Kidney capillary endothelial cell (primary cell): ENCODE measurements around the gene GOSR1.

Experiments used
- DNase-seq: peaks from one replicate; pipeline ENCODE4 v3.0.0-alpha.2; 2018; ENCODE audit warnings: low spot score

The GOSR1 gene

DNA sequence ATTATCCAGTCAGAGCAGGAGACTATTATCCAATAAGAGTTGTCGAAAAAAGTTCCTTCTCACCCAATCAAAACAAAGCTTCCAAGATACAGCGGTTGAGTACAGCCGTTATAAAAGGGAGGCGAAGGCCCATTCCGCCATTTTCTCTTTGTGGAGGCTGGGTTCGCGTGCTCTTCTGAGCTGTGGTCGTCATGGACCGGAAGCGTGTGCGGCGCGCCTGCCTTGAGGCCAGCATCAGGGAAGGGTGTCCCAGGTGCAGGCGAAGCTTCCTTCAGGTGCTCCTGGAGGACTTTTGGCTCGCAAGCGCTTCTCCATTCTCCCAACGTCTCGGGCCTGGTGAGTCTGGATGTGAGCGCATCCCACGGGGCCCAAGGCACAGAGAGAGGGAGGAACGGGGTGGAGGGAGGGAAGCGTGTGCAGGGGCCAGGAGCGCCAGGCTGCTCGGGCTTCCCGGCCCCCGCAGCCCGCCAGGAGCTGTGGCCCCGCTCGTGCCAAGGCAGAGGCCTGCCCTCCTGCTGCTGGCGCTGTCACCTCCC lies 99.2 kb downstream of the GOSR1 start:
- DNase-seq: no peak
